PC-9 (cell line): ENCODE measurements around the gene PTPRF.

Source experiments
- EZH2 ChIP-seq: fragments of 200-600 bp; sonication (generic); IDR thresholded peaks from 2 replicates; pipeline ENCODE4 v1.8.0; 2017; ENCODE audit warnings: antibody characterized with exemption, low read depth
- TF ChIP-seq, protein P1 (sequence below): fragments of 200-600 bp; sonication (generic); conservative IDR thresholded peaks from 2 replicates; pipeline ENCODE4 v1.6.1; 2017; ENCODE audit warnings: mixed run types, antibody characterized with exemption, mild to moderate bottlenecking, moderate library complexity

DNA sequence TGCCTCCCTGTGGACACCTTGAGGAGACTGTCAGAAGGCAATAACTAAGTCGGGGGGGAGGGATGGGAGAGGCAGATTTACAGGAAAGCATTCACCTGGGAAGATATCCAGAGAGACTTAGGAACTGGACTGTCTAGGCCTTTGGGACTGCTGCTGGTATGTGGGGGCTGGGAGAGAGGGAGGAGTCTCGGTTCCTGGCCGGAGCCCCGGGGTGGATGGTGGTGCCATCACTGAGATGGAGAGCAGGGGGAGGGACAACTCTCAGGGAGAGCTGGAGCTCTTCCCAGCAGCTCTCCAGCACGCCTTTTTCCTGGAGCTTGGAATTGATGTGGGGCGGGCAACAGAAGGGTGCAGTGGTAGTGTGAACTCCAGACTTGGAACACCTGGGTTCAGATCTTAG is 22.1 kb downstream of the PTPRF start:
- TF ChIP-seq, protein P1, sequence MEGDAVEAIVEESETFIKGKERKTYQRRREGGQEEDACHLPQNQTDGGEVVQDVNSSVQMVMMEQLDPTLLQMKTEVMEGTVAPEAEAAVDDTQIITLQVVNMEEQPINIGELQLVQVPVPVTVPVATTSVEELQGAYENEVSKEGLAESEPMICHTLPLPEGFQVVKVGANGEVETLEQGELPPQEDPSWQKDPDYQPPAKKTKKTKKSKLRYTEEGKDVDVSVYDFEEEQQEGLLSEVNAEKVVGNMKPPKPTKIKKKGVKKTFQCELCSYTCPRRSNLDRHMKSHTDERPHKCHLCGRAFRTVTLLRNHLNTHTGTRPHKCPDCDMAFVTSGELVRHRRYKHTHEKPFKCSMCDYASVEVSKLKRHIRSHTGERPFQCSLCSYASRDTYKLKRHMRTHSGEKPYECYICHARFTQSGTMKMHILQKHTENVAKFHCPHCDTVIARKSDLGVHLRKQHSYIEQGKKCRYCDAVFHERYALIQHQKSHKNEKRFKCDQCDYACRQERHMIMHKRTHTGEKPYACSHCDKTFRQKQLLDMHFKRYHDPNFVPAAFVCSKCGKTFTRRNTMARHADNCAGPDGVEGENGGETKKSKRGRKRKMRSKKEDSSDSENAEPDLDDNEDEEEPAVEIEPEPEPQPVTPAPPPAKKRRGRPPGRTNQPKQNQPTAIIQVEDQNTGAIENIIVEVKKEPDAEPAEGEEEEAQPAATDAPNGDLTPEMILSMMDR = no peak
- no peak for TF ChIP-seq EZH2
